SIG-M5 treated with dmso at 0.1 percent for 504 hours (cell line): ENCODE results near the gene PI4K2B.
"Not testable (repeated sequence)": the region's sequence is repeated elsewhere in the genome, so short reads cannot be mapped to it uniquely, and the experiment has no call there.

ENCODE experiments used
- DNase-seq: peaks from one replicate; lab custom pipeline; 2025; ENCODE audit not compliant: unreplicated experiment; lab: John Stamatoyannopoulos, UW

Gene PI4K2B

DNA sequence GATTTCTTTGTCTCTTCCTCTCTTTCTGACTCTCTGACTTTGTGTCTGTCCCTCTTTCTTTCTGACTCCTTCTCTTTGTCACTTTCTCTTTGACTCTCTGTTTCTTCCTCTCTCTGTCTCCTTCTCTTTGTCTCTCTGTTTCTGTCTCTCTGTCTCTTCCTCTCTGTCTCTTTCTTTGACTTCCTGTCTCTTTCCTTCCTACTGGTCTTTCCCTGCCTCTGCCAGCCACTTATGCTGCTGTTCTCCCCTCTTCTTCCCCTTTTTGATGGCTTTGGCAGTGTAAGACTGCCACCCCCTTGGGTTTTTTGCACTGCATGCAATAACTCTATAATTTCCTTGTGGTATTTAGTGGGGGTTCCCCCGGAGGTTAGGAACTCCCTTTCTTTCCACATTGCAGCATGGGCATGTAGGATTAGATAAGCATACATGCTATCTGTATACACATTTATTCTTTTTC lies 6.9 kb downstream of the PI4K2B start:
- peak; percentile 74 for DNase-seq

- DNase-seq: not testable (repeated sequence)
These were observed 8.4 kb downstream of the PI4K2B start for GRCh38 chr4:25242195-25242594.

- DNase-seq: no peak
These were observed 11.3 kb downstream of the PI4K2B start for GRCh38 chr4:25245181-25245580.

- no peak for DNase-seq
These were observed 13.1 kb downstream of the PI4K2B start for GRCh38 chr4:25246680-25247611.

- not testable (repeated sequence) for DNase-seq
These were observed 15.0 kb downstream of the PI4K2B start for GRCh38 chr4:25248875-25249274.

DNA sequence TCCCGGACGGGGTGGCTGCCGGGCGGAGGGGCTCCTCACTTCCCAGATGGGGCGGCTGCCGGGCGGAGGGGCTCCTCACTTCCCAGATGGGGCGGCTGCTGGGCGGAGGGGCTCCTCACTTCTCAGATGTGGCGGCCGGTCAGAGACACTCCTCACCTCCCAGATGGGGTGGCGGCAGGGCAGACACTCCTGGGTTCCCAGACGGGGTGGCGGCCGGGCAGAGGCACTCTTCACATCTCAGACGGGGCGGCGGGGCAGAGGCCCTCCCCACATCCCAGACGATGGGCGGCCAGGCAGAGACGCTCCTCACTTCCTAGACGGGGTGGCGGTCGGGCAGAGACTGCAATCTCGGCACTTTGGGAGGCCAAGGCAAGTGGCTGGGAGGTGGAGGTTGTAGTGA lies 15.7 kb downstream of the PI4K2B start:
- DNase-seq: not testable (repeated sequence)

- no peak for DNase-seq
These were observed 18.6 kb downstream of the PI4K2B start for GRCh38 chr4:25252230-25253070.

DNA sequence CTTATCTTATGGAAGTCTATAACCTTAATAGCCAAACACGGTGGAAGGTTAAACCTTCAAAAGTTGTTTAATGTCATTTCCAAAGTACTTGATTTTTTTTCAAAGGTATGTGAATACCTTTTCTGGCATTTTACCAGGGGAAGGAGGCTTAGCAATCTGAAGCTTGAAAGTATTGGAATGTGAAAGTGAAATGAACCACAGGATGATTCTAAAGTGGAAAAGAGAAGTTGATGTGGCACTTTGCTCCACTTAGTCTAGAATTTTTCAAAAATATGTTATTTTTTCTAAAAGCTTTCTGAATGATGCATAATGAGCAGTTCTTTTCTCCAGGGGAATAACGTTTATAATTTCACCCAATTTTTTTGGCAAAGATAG lies 19.2 kb downstream of the PI4K2B start:
- DNase-seq: no peak

DNA sequence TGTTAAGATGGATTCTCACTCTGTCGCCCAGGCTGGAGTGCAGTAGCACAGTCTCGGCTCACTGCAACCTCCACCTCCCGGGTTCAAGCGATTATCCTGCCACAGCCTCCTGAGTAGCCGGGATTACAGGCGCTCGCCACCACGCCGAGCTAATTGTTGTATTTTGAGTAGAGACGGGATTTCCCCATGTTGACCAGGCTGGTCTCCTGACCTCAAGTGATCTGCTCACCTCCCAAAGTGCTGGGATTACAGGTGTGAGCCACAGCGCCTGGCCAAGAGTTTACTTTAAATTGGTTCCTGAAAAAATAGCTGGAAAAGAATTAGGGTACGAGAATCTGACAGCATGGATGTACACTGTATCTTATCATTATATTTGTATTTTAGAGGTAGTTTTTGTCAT lies 20.0 kb downstream of the PI4K2B start:
- DNase-seq: not testable (repeated sequence)

DNA sequence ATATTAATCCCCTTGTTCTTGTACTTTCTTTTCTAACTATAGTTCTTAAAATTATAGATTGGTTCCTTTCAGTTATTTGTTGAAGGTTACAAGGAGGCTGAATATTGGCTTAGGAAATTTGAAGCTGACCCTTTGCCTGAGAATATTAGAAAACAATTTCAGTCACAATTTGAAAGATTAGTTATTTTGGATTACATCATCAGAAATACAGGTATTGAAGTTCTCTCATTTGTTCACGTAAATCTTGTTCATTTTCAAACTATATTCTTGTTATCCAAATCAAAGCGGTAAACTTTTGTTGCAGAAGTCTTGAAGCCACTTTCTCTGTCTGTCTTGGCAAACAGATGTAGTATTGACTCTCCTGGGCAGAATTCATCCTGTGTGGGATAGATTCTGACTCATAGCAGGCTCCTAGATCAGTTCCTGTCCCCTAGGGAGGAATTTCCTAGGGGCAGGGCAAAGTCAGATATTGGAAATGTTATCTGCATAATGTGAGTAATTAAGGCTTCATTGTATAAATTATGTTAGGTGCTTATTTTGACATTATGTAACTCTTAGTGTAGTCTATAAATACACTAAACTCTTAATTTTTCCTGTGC lies 25.2 kb downstream of the PI4K2B start:
- DNase-seq: no peak

GRCh38 chr4:25271866-25272265 lies 38.0 kb downstream of the PI4K2B start:
- no peak for DNase-seq

DNA sequence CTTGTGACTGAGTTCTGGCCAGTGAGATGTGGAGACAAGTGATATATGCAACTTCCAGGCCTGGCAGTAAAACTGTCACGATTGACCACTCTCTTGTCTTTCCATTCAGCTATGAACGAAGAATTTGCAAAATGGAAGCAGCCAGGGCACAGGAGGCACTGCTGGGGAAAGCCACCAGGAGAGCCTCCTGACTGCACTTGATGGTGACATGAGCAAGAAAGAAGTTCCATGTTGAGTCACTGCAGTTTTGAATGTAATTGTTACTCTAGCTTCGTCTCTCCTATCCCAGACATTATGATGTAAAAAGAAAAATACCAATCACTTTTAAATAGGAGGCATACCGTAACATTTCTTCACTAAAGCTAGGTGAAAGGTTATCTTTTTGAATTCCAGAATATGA lies 46.4 kb downstream of the PI4K2B start:
- no peak for DNase-seq

- no peak for DNase-seq
These were observed 50.1 kb downstream of the PI4K2B start for GRCh38 chr4:25283948-25284347.

DNA sequence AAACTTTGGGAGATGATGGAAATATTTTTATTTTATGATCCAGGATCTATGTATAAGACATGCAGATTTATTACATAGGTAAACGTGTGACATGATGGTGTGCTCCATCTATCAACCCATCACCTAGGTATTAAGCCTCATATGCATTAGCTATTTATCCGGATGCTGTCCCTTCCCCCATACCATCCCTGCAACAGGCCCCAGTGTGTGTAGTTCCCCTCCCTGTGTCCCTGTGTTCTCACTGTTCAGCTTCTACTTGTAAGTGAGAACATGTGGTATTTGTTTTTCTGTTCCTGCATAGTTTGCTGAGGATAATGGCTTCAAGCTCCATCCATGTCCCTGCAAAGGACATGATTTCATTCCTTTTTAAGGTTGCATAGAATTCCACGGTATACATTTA lies 50.6 kb downstream of the PI4K2B start:
- no peak for DNase-seq

DNA sequence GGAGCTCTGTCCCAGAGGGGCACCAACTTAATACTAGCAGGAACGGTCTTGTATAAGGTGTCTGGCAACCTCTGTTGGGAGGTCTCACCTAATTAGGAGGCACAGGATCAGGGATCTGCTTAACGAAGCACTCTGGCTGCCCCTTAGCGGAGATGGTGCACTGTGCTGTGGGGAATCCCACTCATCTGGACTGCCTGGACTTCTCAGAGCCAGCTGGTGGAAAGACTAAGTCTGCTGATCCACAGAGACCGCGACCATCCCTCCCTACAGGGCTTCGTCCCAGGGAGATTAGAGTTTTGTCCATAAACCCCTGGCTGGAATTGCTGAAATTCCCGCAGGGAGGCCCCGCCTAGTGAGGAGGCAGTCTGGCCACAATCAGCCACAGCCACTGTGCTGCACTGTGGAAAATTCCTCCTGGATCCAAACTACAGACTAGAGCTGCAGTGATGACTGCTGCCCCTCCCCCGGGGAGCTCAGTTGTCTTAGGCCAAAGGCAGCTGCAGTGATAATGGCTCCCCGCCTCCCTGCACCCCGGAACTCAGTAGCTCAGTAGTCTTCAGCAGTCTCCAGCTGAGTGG lies 56.7 kb downstream of the PI4K2B start:
- DNase-seq: no peak

DNA sequence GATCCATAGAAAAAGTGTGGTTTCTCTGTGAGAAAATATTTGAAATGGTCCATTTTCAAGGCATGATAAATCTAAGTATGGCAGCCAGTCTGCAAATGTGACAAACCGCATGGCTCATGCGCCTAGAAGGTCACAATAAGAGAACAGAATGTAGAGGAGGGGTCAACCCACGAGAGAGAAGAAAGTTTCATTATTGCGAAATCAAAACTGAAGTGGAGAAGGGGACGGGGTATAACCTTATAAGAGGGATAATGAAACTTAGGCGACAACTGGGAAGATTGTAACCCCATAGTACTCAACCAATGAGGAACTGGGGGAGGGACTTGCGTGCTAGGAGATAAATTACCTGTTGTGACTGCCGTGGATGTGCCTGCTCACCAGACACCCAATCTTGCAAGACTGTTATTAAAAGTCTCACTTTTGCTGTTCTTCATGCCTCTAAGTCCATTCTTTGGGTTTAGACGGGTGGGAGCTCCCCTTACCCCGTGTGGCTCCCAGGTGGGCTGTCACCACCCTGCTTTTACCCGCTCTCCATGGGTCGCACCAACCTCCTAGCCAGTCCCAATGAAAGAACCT lies 57.4 kb downstream of the PI4K2B start:
- DNase-seq: no peak

GRCh38 chr4:25297528-25298242 lies 63.9 kb downstream of the PI4K2B start:
- DNase-seq: no peak

GRCh38 chr4:25299476-25300203 lies 65.8 kb downstream of the PI4K2B start:
- DNase-seq: peak; percentile 52

- DNase-seq: no peak
These were observed 67.6 kb downstream of the PI4K2B start for GRCh38 chr4:25301471-25301870.
